Naive thymus-derived CD4-positive, alpha-beta T cell (primary cell): ENCODE results near the gene RNF39. TPM values are rescaled to one million over a fixed set of nuclear protein-coding genes. Genes with fewer than 3 reads are reported as not detected.

Source experiments
- polyA plus RNA-seq, 2 donors: library from polyadenylated mRNA; unstranded; fragments of 300-500 nt; fragmentation: Illumina TruSeq; gene quantifications; one replicate each; pipeline ENCODE4 v1.2.3, GENCODE V29; 2021
- total RNA-seq, 6 experiments: library from RNA in 5 of 6; stranded (reverse) in 5 of 6; gene quantifications; 1 replicate in 5 of 6; 2 replicates in 1 of 6; pipeline ENCODE4 v1.2.3 and lab custom pipeline; 2021 to 2026

RNF39 gene
- total and polyA plus RNA-seq, 7 experiments from 2014 or later = 0.33 TPM; not detected in 6

Other genes starting within 250 kb of the RNF39 start
- 1 to 10 TPM in 1 of 5 experiments, under 1 TPM in 3, not detected in 1; 0.32 to 2.7 (median 0.64) TPM for gene HLA-G, start 247.9 kb downstream of the RNF39 start, total RNA-seq
- 1 to 10 TPM in 1 of 2 donors, under 1 TPM in 1; 0.98 to 1.0 TPM for gene HLA-G, start 247.9 kb downstream of the RNF39 start, polyA plus RNA-seq
- 1,000 to 10,000 TPM; 1,540 to 2,258 (median 1,836) TPM for gene HLA-A, start 133.2 kb downstream of the RNF39 start, total RNA-seq
- 1,000 to 10,000 TPM; 2,350 to 3,318 TPM for gene HLA-A, start 133.2 kb downstream of the RNF39 start, polyA plus RNA-seq
- gene POLR1H, start 14.5 kb downstream of the RNF39 start, total RNA-seq = 10 to 100 TPM; 27.3 to 66.8 (median 45.0) TPM
- 100 to 1,000 TPM in 1 of 2 donors, 10 to 100 TPM in 1; 89.2 to 128 TPM for gene POLR1H, start 14.5 kb downstream of the RNF39 start, polyA plus RNA-seq
- 10 to 100 TPM; 49.4 to 67.1 (median 62.7) TPM for gene PPP1R11, start 8.6 kb downstream of the RNF39 start, total RNA-seq
- gene PPP1R11, start 8.6 kb downstream of the RNF39 start, polyA plus RNA-seq = 100 to 1,000 TPM; 112 to 113 TPM
- gene TRIM31, start 37.3 kb upstream of the RNF39 start, total RNA-seq = under 1 TPM in 2 of 5 experiments, not detected in 3; 0.32 TPM
- under 1 TPM in 1 of 2 donors, not detected in 1; 0.59 TPM for gene TRIM31, start 37.3 kb upstream of the RNF39 start, polyA plus RNA-seq
- gene TRIM40, start 60.4 kb upstream of the RNF39 start, total RNA-seq = not detected
- gene TRIM40, start 60.4 kb upstream of the RNF39 start, polyA plus RNA-seq = not detected
- under 1 TPM in 1 of 5 experiments, not detected in 4; 0.12 TPM for gene TRIM10, start 85.4 kb upstream of the RNF39 start, total RNA-seq
- not detected for gene TRIM10, start 85.4 kb upstream of the RNF39 start, polyA plus RNA-seq
- gene TRIM15, start 87.8 kb upstream of the RNF39 start, total RNA-seq = under 1 TPM in 1 of 5 experiments, not detected in 4; 0.46 TPM
- not detected for gene TRIM15, start 87.8 kb upstream of the RNF39 start, polyA plus RNA-seq
- gene TRIM26, start 137.6 kb upstream of the RNF39 start, total RNA-seq = 10 to 100 TPM; 40.1 to 73.1 (median 49.1) TPM
- gene TRIM26, start 137.6 kb upstream of the RNF39 start, polyA plus RNA-seq = 10 to 100 TPM; 23.0 to 45.8 TPM